Neural cell (in vitro differentiated cells): Measurements from ENCODE around the gene DCAF6. TPM values are rescaled to one million over a fixed set of nuclear protein-coding genes. Genes with fewer than 3 reads are reported as not detected.

ENCODE experiments used
- H2AFZ ChIP-seq: fragments of 200-600, 300-800 bp; sonication (generic), shearing (Covaris generic); 2 replicates; pipeline ENCODE4 v1.6.0; 2014; ENCODE audit warnings: low read depth, mild to moderate bottlenecking, antibody characterized with exemption, low read length, moderate library complexity
- H3F3A ChIP-seq: fragments of 200-600 bp; shearing (Covaris generic); 2 replicates; pipeline ENCODE4 v1.6.1; 2016; ENCODE audit warnings: mild to moderate bottlenecking, moderate library complexity, mixed read lengths, antibody characterized with exemption, low read length; ENCODE audit not compliant: insufficient read depth, poor library complexity, severe bottlenecking
- H3K27ac ChIP-seq: fragments of 200-600, 300-800 bp; sonication (generic), shearing (Covaris generic); 2 replicates; pipeline ENCODE4 v1.5.1; 2014; ENCODE audit warnings: mild to moderate bottlenecking, low read length, moderate library complexity
- H3K27me3 ChIP-seq: fragments of 300-800, 200-600 bp; sonication (generic), shearing (Covaris generic); 2 replicates; pipeline ENCODE4 v1.6.0; 2014; ENCODE audit warnings: mild to moderate bottlenecking, low read depth, low read length, moderate library complexity; ENCODE audit not compliant: insufficient read depth
- H3K36me3 ChIP-seq: fragments of 300-800, 200-600 bp; sonication (generic), shearing (Covaris generic); 2 replicates; pipeline ENCODE4 v1.5.1; 2014; ENCODE audit warnings: mild to moderate bottlenecking, antibody characterized with exemption, low read length, moderate library complexity; ENCODE audit not compliant: insufficient read depth
- H3K4me2 ChIP-seq: fragments of 300-800, 200-600 bp; sonication (generic), shearing (Covaris generic); 2 replicates; pipeline ENCODE4 v1.6.0; 2014; ENCODE audit warnings: mild to moderate bottlenecking, low read length
- H3K4me3 ChIP-seq: fragments of 300-800, 200-600 bp; sonication (generic), shearing (Covaris generic); 2 replicates; pipeline ENCODE4 v1.5.1; 2014; ENCODE audit warnings: mild to moderate bottlenecking, low read length, moderate library complexity
- H3K79me2 ChIP-seq: fragments of 200-600 bp; shearing (Covaris generic); replicated peaks from 2 replicates; pipeline ENCODE4 v1.6.0; 2014; ENCODE audit warnings: mild to moderate bottlenecking, low read length, moderate library complexity; ENCODE audit not compliant: insufficient read depth
- H3K9ac ChIP-seq: fragments of 300-800, 200-600 bp; sonication (generic), shearing (Covaris generic); 2 replicates; pipeline ENCODE4 v1.6.1; 2016; ENCODE audit warnings: mild to moderate bottlenecking, low read length, mixed read lengths
- H3K9me2 ChIP-seq: fragments of 200-600 bp; shearing (Covaris generic); 2 replicates; pipeline ENCODE4 v1.6.1; 2016; ENCODE audit warnings: mild to moderate bottlenecking, low read length, mixed read lengths; ENCODE audit not compliant: insufficient read depth
- H3K9me3 ChIP-seq: fragments of 200-600, 300-800 bp; sonication (generic), shearing (Covaris generic); 2 replicates; pipeline ENCODE4 v1.6.1; 2016; ENCODE audit warnings: mild to moderate bottlenecking, mixed run types, low read length, moderate library complexity, mixed read lengths
- H4K20me1 ChIP-seq: fragments of 200-600 bp; shearing (Covaris generic); 2 replicates; pipeline ENCODE4 v1.6.1; 2016; ENCODE audit warnings: mild to moderate bottlenecking, mixed run types; ENCODE audit not compliant: insufficient read depth
- EP300 ChIP-seq: fragments of 450-650 bp; conservative IDR thresholded peaks from 2 replicates; pipeline ENCODE4 v1.6.1; 2014; ENCODE audit warnings: antibody characterized with exemption, mild to moderate bottlenecking, moderate library complexity; ENCODE audit not compliant: poor library complexity, severe bottlenecking
- EZH2 ChIP-seq: fragments of 200-600, 300-800 bp; shearing (Covaris generic), sonication (generic); IDR thresholded peaks from 2 replicates; pipeline ENCODE4 v1.6.1; 2014; ENCODE audit warnings: antibody characterized with exemption, low read length, borderline replicate concordance, mild to moderate bottlenecking; ENCODE audit not compliant: insufficient read depth, poor library complexity, severe bottlenecking
- MXI1 ChIP-seq: fragments of 450-650 bp; conservative IDR thresholded peaks from 2 replicates; pipeline ENCODE4 v1.6.1; 2014; ENCODE audit warnings: antibody characterized with exemption, mild to moderate bottlenecking; ENCODE audit not compliant: poor library complexity, severe bottlenecking
- POLR2AphosphoS5 ChIP-seq: IDR thresholded peaks from 2 replicates; pipeline ENCODE4 v1.6.1; 2012
- RAD21 ChIP-seq: fragments of 450-650 bp; conservative IDR thresholded peaks from 2 replicates; pipeline ENCODE4 v1.6.1; 2014; ENCODE audit warnings: antibody characterized with exemption, mild to moderate bottlenecking, moderate library complexity
- SMC3 ChIP-seq: fragments of 450-650 bp; conservative IDR thresholded peaks from 2 replicates; pipeline ENCODE4 v1.6.1; 2014; ENCODE audit warnings: antibody characterized with exemption, mild to moderate bottlenecking, moderate library complexity; ENCODE audit not compliant: poor library complexity
- TAF1 ChIP-seq: IDR thresholded peaks from 2 replicates; pipeline ENCODE4 v1.6.1; 2012; ENCODE audit warnings: low read depth
- polyA plus RNA-seq: library from polyadenylated mRNA; depleted of rRNA; stranded (reverse); fragments of >200 nt; gene quantifications from 2 replicates; pipeline ENCODE4 v1.2.3, GENCODE V29; 2014
- TF ChIP-seq, protein P1 (sequence below): fragments of 450-650 bp; IDR thresholded peaks from 2 replicates; pipeline ENCODE4 v1.5.1; 2014; ENCODE audit warnings: antibody characterized with exemption, mild to moderate bottlenecking, moderate library complexity; ENCODE audit not compliant: poor library complexity, severe bottlenecking
- TF ChIP-seq, protein P2 (sequence below): IDR thresholded peaks from 2 replicates; pipeline ENCODE4 v1.6.1; 2012; ENCODE audit warnings: borderline replicate concordance

The DCAF6 gene
- polyA plus RNA-seq, 1 donor from 2014 or later, result 44.8 TPM

DNA sequence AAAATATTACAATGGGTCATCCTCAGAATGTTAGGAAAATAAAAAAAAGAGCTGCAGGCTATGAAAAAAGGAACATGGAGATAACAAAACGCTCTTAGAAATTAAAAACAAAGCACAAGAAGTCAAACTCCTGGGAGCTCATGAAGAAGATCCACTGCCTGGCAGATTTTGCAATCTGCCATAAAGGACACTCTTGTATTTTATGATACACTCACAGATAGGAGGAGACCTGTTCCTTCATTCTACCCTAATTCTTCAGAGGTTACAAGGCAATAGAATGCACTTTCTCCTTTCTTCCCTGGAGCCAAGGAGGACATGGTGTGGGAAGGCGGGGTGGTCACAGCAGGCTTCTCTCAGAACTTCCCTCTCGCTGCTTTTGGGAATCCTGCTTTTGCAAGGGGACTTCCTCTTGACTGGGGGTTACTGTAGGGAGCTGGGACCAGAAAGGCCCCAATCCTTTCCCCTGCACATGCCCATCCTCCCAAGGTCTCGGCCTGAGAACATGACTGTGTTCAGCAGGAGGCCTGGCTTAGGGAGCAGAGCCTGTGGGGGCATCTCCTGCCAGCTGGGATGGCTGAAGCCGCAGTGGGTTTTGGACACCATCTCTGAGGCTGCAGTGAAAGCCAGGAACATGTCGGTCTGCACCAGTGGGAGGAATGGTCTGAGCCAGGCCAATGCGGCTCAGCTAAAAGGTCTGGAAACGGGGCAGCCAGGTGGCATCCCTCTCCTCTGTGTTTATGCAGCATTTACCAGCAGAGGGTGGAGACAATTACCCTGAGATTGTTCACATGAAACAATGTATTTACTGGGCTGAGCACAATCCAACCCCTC is 155.5 kb downstream of the DCAF6 start:
- Histone ChIP-seq H4K20me1 (no peaks in the 10 kb centered on the region), H3K36me3 (no peaks in the 10 kb centered on the region), H3F3A (no peaks in the 10 kb centered on the region), H3K27me3 (no peaks in the 10 kb centered on the region), H3K9ac (no peak overlapping the region), H3K4me2 (no peak overlapping the region), H2AFZ (no peak overlapping the region), H3K27ac (no peak overlapping the region), H3K4me3 (no peak overlapping the region), H3K9me3 (no peaks in the 10 kb centered on the region), H3K9me2 (no peaks in the 10 kb centered on the region), H3K79me2 (no peaks in the 10 kb centered on the region)
- TF ChIP-seq POLR2AphosphoS5 (no peak), RAD21 (no peak), SMC3 (no peak), TAF1 (no peak), EZH2 (no peak)
- TF ChIP-seq, protein P1, sequence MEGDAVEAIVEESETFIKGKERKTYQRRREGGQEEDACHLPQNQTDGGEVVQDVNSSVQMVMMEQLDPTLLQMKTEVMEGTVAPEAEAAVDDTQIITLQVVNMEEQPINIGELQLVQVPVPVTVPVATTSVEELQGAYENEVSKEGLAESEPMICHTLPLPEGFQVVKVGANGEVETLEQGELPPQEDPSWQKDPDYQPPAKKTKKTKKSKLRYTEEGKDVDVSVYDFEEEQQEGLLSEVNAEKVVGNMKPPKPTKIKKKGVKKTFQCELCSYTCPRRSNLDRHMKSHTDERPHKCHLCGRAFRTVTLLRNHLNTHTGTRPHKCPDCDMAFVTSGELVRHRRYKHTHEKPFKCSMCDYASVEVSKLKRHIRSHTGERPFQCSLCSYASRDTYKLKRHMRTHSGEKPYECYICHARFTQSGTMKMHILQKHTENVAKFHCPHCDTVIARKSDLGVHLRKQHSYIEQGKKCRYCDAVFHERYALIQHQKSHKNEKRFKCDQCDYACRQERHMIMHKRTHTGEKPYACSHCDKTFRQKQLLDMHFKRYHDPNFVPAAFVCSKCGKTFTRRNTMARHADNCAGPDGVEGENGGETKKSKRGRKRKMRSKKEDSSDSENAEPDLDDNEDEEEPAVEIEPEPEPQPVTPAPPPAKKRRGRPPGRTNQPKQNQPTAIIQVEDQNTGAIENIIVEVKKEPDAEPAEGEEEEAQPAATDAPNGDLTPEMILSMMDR, result no peak
- TF ChIP-seq, protein P2, sequence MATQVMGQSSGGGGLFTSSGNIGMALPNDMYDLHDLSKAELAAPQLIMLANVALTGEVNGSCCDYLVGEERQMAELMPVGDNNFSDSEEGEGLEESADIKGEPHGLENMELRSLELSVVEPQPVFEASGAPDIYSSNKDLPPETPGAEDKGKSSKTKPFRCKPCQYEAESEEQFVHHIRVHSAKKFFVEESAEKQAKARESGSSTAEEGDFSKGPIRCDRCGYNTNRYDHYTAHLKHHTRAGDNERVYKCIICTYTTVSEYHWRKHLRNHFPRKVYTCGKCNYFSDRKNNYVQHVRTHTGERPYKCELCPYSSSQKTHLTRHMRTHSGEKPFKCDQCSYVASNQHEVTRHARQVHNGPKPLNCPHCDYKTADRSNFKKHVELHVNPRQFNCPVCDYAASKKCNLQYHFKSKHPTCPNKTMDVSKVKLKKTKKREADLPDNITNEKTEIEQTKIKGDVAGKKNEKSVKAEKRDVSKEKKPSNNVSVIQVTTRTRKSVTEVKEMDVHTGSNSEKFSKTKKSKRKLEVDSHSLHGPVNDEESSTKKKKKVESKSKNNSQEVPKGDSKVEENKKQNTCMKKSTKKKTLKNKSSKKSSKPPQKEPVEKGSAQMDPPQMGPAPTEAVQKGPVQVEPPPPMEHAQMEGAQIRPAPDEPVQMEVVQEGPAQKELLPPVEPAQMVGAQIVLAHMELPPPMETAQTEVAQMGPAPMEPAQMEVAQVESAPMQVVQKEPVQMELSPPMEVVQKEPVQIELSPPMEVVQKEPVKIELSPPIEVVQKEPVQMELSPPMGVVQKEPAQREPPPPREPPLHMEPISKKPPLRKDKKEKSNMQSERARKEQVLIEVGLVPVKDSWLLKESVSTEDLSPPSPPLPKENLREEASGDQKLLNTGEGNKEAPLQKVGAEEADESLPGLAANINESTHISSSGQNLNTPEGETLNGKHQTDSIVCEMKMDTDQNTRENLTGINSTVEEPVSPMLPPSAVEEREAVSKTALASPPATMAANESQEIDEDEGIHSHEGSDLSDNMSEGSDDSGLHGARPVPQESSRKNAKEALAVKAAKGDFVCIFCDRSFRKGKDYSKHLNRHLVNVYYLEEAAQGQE, result no peak

DNA sequence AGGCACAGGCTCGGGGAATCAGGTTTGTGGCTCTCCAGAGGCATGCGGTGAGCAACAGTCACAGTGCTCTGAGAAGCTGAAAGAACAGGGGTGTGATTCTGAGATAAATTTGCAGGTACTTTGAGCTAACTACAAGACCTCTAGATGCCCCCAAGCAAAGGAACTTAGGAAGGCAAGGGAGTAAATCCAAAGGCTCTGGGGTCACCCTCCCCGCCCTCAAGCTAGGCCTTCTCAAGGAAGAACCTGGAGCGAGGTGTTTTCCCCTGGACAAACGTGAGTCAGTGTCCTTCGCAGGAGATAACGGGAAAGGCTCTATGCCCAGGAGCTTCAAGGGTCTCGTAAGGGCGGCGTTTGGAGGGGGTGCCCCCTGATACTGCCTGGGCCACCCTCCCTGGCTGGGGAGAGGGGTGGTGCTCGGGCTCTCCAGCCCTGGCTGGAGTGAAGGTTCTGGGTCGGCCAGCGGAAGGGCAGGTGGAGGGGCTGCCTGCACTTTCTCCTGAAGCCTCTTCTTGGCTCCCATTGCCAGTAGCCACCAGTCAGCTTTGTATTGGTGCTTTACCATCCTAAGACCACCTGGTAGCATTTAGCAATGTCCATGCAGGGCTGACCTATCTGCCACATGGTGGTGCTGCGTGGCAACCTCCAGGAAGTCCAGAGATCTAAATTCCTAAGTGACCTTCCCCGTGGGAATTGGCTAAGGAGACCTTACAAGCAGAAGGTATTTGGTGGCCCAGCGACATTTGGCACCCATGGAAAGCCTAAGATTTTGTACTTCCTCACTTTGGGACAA is 156.3 kb downstream of the DCAF6 start:
- H3F3A ChIP-seq, result no peaks in the 10 kb centered on the region
- TF ChIP-seq, protein P2, result no peak
- TF ChIP-seq SMC3, result no peak
- TF ChIP-seq POLR2AphosphoS5, result no peak
- TF ChIP-seq, protein P1, result no peak
- no peak for TF ChIP-seq TAF1
- no peak for TF ChIP-seq EP300
- TF ChIP-seq RAD21, result no peak
- TF ChIP-seq EZH2, result no peak
- no peak for TF ChIP-seq MXI1
- H3K79me2 ChIP-seq, result no peaks in the 10 kb centered on the region
- H3K27ac ChIP-seq, result no peak overlapping the region
- H3K9me2 ChIP-seq, result no peaks in the 10 kb centered on the region
- no peaks in the 10 kb centered on the region for H4K20me1 ChIP-seq
- H3K9ac ChIP-seq, result no peak overlapping the region
- no peaks in the 10 kb centered on the region for H3K36me3 ChIP-seq
- no peaks in the 10 kb centered on the region for H3K9me3 ChIP-seq
- H2AFZ ChIP-seq, result no peak overlapping the region
- H3K4me2 ChIP-seq, result no peak overlapping the region
- H3K4me3 ChIP-seq, result no peak overlapping the region
- no peaks in the 10 kb centered on the region for H3K27me3 ChIP-seq
